Cardiac fibroblast (primary cell): ENCODE data around the gene PRR36.

Experiments
- DNase-seq, 2 donors: peaks; one replicate each; pipeline versions ENCODE4 v3.0.0 to v3.0.0-alpha.2; 2010; ENCODE audit warnings: low read depth in 2 of 2
- H3K4me3 ChIP-seq, 2 donors: replicated peaks in 1 of 2; 1 replicate in 1 of 2; 2 replicates in 1 of 2; pipeline ENCODE4 v1.5.1; 2011; ENCODE audit warnings: low read depth in 2 of 2, low read length in 2 of 2, mild to moderate bottlenecking in 2 of 2, moderate library complexity in 1 of 2
- CTCF ChIP-seq: IDR thresholded peaks from one replicate; pipeline ENCODE4 v1.5.1; 2011; ENCODE audit warnings: low read depth, mild to moderate bottlenecking, low read length, inconsistent platforms

The PRR36 gene

DNA sequence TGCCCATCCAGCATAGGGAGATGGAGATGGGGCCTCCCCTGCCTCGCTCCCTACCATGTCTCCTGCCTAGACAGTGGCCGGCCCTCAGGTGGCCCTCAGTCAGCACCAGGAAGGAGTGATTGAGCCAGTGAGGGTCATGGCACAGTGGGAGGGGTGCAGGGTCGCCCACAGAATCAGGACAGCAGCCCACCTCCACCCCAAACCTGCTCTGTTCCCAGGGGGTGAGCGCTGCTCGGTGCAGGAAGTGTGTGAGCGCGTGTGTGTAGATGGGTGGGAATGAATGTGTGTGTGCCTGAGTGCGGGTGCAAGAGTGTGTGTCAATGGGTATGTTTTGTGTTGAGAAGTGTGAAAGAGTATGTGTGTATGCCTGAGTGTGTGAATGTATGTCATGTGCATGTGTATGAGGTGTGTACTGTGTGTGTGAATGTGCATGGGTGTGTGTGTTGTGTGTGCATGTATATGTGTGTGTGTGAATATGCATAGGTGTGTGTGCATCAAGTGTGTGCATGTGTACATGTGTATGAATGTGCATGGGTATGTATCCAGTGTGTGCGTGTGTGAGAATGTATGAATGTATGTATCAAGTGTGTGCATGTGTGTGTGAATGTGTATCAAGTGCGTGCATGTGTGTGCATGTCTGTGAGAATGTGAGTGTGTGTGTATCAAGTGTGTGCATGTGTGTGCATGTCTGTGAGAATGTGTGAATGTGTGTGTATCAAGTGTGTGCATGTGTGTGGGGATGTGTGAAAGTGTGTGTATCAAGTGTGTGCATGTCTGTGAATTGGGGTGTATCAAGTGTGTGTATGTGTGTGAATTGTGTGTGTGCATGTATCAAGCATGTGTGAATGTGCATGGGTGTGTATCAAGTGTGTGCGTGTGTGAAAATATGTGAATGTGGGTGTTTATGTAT lies 32.2 kb downstream of the PRR36 start:
- DNase-seq, result no peak
- no peak overlapping the region for H3K4me3 ChIP-seq
- TF ChIP-seq CTCF, result no peak

DNA sequence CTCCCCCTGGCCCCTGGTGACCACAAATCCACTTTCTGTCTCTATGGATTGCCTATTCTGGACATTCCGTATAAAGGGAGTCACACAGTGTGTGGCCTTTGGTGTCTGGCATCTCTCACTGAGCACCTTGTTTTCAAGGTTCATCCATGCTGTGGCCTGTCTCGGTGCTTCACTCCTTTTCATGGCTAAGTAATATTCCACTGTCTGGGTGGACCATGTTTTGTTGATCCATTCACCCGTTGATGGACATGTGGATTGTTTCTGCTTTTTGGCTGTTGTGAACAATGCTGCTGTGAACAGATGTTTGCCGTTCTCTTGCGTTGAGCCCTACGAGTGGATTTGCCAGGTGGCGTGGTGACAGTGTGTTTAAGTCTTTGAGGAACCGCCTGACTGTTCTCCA lies 33.6 kb downstream of the PRR36 start:
- DNase-seq, result no peak
- TF ChIP-seq CTCF, result no peak
- H3K4me3 ChIP-seq, result no peak overlapping the region

GRCh38 chr19:7839476-7839875 lies 34.7 kb downstream of the PRR36 start:
- no peak overlapping the region for H3K4me3 ChIP-seq
- no peak for DNase-seq
- no peak for TF ChIP-seq CTCF

GRCh38 chr19:7833225-7834099 lies 40.7 kb downstream of the PRR36 start:
- peak; percentile 85 to 88 for DNase-seq
- H3K4me3 ChIP-seq, result no peak overlapping the region
- no peak for TF ChIP-seq CTCF

DNA sequence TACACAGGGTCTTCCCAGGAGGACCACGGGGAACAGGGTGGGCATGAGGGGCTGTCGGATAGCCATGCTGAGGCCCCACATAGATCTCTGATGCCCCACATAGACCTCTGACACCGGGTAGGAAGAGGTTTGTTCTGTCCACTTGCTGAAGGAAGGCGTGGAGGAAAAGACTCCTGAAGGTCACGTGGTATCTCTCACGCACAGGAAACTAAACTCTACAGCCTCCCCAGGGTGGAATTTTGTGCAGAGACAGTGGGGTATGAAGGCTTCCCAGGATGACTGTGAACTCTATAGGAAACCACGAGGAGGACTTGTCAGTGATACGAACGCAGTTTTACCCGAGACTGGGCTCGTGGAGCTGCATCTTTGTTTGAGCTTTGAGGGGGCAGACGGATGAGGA lies 41.4 kb downstream of the PRR36 start:
- no peak overlapping the region for H3K4me3 ChIP-seq
- no peak for TF ChIP-seq CTCF
- peak; percentile 39 to 51 for DNase-seq

DNA sequence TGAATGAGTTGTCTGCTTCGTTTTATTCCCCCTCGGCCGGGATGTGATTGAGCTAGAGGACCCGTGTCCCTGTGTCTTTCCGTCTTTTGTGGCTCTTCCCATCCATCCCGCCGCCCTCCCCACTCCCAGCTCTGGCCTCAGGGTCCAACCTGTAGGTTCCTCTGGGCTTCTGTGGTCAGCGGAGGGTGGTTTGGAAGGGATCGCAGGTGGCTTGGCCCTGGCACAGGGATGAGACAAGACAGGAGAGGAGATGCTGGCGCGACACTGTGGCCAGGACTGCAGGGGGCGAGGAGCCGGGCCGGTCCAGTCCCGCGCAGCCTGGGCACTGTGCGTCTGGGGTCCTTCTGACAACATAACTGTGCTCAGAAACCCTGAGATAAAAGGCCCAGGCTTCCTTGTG lies 42.2 kb downstream of the PRR36 start:
- no peak for DNase-seq
- no peak for TF ChIP-seq CTCF
- no peak overlapping the region for H3K4me3 ChIP-seq
